H1 (cell line): ENCODE data around the gene ARHGEF25. TPM values are rescaled to one million over a fixed set of nuclear protein-coding genes. Genes with fewer than 3 reads are reported as not detected.

ENCODE experiments used
- CTCF ChIA-PET: fragments of 300-600 bp; sonication (Branson Sonifier 250); formaldehyde crosslinking; loops from one replicate; lab custom pipeline; 2021; ENCODE audit not compliant: partially characterized antibody; lab: Charles Lee
- POLR2A ChIA-PET: fragments of 300-600 bp; sonication (Branson Sonifier 250); formaldehyde crosslinking; loops from one replicate; lab custom pipeline; 2021; ENCODE audit warnings: inconsistent platforms; ENCODE audit not compliant: partially characterized antibody; lab: Charles Lee
- DNase-seq, 2 experiments: peaks; one replicate each; pipeline versions ENCODE4 v3.0.0 to v3.0.0-alpha.2; 2010 to 2022; ENCODE audit warnings: low spot score in 2 of 2, low read depth in 1 of 2, mixed read lengths in 1 of 2
- FAIRE-seq: peaks from 2 replicates; lab custom pipeline; 2011; peaks lifted over from hg19 to GRCh38; lab: Jason Lieb, UNC
- H2AFZ ChIP-seq: 2 replicates; pipeline ENCODE4 v1.8.1; 2012; ENCODE audit warnings: low read length, inconsistent platforms
- H2AK5ac ChIP-seq: 2 replicates; pipeline ENCODE4 v1.6.1; 2013; ENCODE audit warnings: low read depth, low read length
- H2BK120ac ChIP-seq: replicated peaks from 2 replicates; pipeline ENCODE3; 2013; ENCODE audit warnings: low read depth, low read length, inconsistent platforms
- H2BK12ac ChIP-seq: 2 replicates; pipeline ENCODE4 v1.6.1; 2013; ENCODE audit warnings: low read depth, low read length
- H2BK15ac ChIP-seq: 2 replicates; pipeline ENCODE4 v1.6.1; 2013; ENCODE audit warnings: low read length
- H2BK20ac ChIP-seq: 2 replicates; pipeline ENCODE4 v1.6.1; 2013; ENCODE audit warnings: low read length
- H2BK5ac ChIP-seq: 2 replicates; pipeline ENCODE4 v1.6.1; 2013; ENCODE audit warnings: low read depth, low read length
- H3K14ac ChIP-seq: 2 replicates; pipeline ENCODE4 v1.6.1; 2013; ENCODE audit warnings: inconsistent platforms; ENCODE audit not compliant: insufficient read length
- H3K18ac ChIP-seq: 2 replicates; pipeline ENCODE4 v1.6.1; 2013; ENCODE audit warnings: low read length; ENCODE audit errors: extremely low read depth
- H3K23ac ChIP-seq: 2 replicates; pipeline ENCODE4 v1.6.1; 2013; ENCODE audit warnings: inconsistent platforms; ENCODE audit not compliant: insufficient read length
- H3K23me2 ChIP-seq: 2 replicates; pipeline ENCODE4 v1.6.1; 2013; ENCODE audit warnings: low read depth, low read length
- H3K27ac ChIP-seq: 2 replicates; pipeline ENCODE4 v1.6.1; 2011; ENCODE audit warnings: low read depth, low read length, inconsistent platforms
- H3K27me3 ChIP-seq, 4 experiments: replicated peaks in 1 of 4; 1 replicate in 1 of 4; 2 replicates in 3 of 4; pipeline versions ENCODE4 v1.6.1 to v1.8.1; 2011 to 2013; ENCODE audit warnings: low read length in 3 of 4, mild to moderate bottlenecking in 3 of 4, inconsistent platforms in 2 of 4, mixed read lengths in 2 of 4, moderate library complexity in 1 of 4; ENCODE audit not compliant: control insufficient read depth in 3 of 4, insufficient read depth in 3 of 4; ENCODE audit errors: extremely low read depth in 1 of 4
- H3K36me3 ChIP-seq, 4 experiments: 2 replicates each; pipeline versions ENCODE4 v1.6.1 to v1.8.1; 2011 to 2013; ENCODE audit warnings: mild to moderate bottlenecking in 4 of 4, low read length in 3 of 4, moderate library complexity in 2 of 4, control low read depth in 1 of 4, inconsistent platforms in 1 of 4; ENCODE audit not compliant: insufficient read depth in 4 of 4, control insufficient read depth in 2 of 4
- H3K4ac ChIP-seq: replicated peaks from 2 replicates; pipeline ENCODE3; 2013; ENCODE audit warnings: low read length, low read depth, mixed read lengths, inconsistent platforms; ENCODE audit not compliant: insufficient read length
- H3K4me1 ChIP-seq, 4 experiments: replicated peaks in 1 of 4; 1 replicate in 1 of 4; 2 replicates in 3 of 4; pipeline versions ENCODE4 v1.6.1 to v1.8.1; 2011 to 2013; ENCODE audit warnings: low read length in 3 of 4, inconsistent platforms in 2 of 4, mixed read lengths in 1 of 4; ENCODE audit not compliant: insufficient read depth in 4 of 4, control insufficient read depth in 3 of 4
- H3K4me2 ChIP-seq, 2 experiments: 2 replicates each; pipeline versions ENCODE4 v1.6.1 to v1.8.1; 2011 to 2013; ENCODE audit warnings: low read depth in 2 of 2, low read length in 2 of 2, control low read depth in 1 of 2, inconsistent platforms in 1 of 2, mild to moderate bottlenecking in 1 of 2; ENCODE audit not compliant: insufficient read depth in 1 of 2
- H3K4me3 ChIP-seq, 4 experiments: fragments of 200-600, 300-600 bp in 1 of 4; sonication (generic), shearing (Covaris generic), sonication (Bioruptor Twin) in 1 of 4; 2 replicates each; pipeline versions ENCODE4 v1.5.1 to v1.8.1; 2011 to 2016; ENCODE audit warnings: low read length in 4 of 4, low read depth in 3 of 4, control low read depth in 2 of 4, inconsistent platforms in 2 of 4, mild to moderate bottlenecking in 2 of 4, mixed read lengths in 1 of 4, moderate library complexity in 1 of 4; ENCODE audit not compliant: insufficient read depth in 2 of 4; ENCODE audit errors: extremely low read depth in 1 of 4
- H3K56ac ChIP-seq: replicated peaks from 2 replicates; pipeline ENCODE3; 2013; ENCODE audit warnings: low read depth, mild to moderate bottlenecking, mixed read lengths, low read length, inconsistent platforms; ENCODE audit not compliant: insufficient read length
- H3K79me1 ChIP-seq: 2 replicates; pipeline ENCODE4 v1.6.1; 2013; ENCODE audit warnings: low read depth, low read length, control low read depth
- H3K79me2 ChIP-seq, 2 experiments: 2 replicates each; pipeline versions ENCODE4 v1.6.1 to v1.8.1; 2012 to 2013; ENCODE audit warnings: low read length in 2 of 2, mild to moderate bottlenecking in 2 of 2, inconsistent platforms in 1 of 2; ENCODE audit not compliant: insufficient read depth in 2 of 2, control insufficient read depth in 1 of 2
- H3K9ac ChIP-seq, 4 experiments: replicated peaks in 1 of 4; 1 replicate in 1 of 4; 2 replicates in 3 of 4; pipeline versions ENCODE4 v1.6.1 to v1.8.1; 2011 to 2013; ENCODE audit warnings: low read depth in 3 of 4, low read length in 3 of 4, control low read depth in 2 of 4, mild to moderate bottlenecking in 2 of 4, moderate library complexity in 2 of 4, inconsistent platforms in 1 of 4; ENCODE audit errors: extremely low read depth in 1 of 4
- H3K9me3 ChIP-seq, 2 experiments: 2 replicates each; pipeline versions ENCODE4 v1.6.1 to v1.8.1; 2012 to 2013; ENCODE audit warnings: mild to moderate bottlenecking in 2 of 2, moderate library complexity in 2 of 2, control low read depth in 1 of 2, inconsistent platforms in 1 of 2, low read depth in 1 of 2, low read length in 1 of 2, mixed read lengths in 1 of 2; ENCODE audit not compliant: insufficient read depth in 2 of 2
- H4K20me1 ChIP-seq, 2 experiments: replicated peaks in 1 of 2; 2 replicates each; pipeline versions ENCODE3 to v1.8.1; 2011 to 2013; ENCODE audit warnings: inconsistent platforms in 2 of 2, low read length in 2 of 2, mild to moderate bottlenecking in 1 of 2; ENCODE audit not compliant: insufficient read depth in 2 of 2, control insufficient read depth in 1 of 2
- H4K5ac ChIP-seq: 2 replicates; pipeline ENCODE4 v1.6.1; 2013; ENCODE audit warnings: low read length, low read depth, mixed read lengths, inconsistent platforms; ENCODE audit not compliant: insufficient read length
- H4K8ac ChIP-seq: 2 replicates; pipeline ENCODE4 v1.8.0; 2013; ENCODE audit warnings: mild to moderate bottlenecking, moderate library complexity, low read length, inconsistent platforms; ENCODE audit not compliant: insufficient read depth; ENCODE audit errors: extremely low read depth
- H4K91ac ChIP-seq: replicated peaks from 2 replicates; pipeline ENCODE3; 2013; ENCODE audit warnings: low read length, mixed read lengths, inconsistent platforms; ENCODE audit not compliant: insufficient read length
- CEBPB ChIP-seq: IDR thresholded peaks from 2 replicates; pipeline ENCODE4 v1.6.1; 2012; ENCODE audit warnings: low read depth, low read length
- WGBS, 2 experiments: shearing (Covaris generic) in 1 of 2; methylation state at CpG; one replicate each; pipeline versions ENCODE4 v1.1.6 to v1.1.7; 2013 to 2015; ENCODE audit warnings: low lambda C conversion rate in 2 of 2, mixed read lengths in 2 of 2, inconsistent platforms in 1 of 2, low coverage in 1 of 2, missing lambda C conversion rate in 1 of 2; ENCODE audit not compliant: insufficient replicate concordance in 2 of 2, insufficient coverage in 1 of 2, insufficient read length in 1 of 2; ENCODE audit errors: extremely low coverage in 1 of 2, missing lambda C conversion rate in 1 of 2; 5-methylcytosine and 5-hydroxymethylcytosine counted together
- polyA plus RNA-seq, 7 experiments: library from polyadenylated mRNA; depleted of rRNA in 3 of 7; stranded (reverse) in 5 of 7; unstranded in 2 of 7; fragments of >200 nt in 5 of 7; fragments of 200-250 nt in 2 of 7; gene quantifications; 1 replicate in 5 of 7; 2 replicates in 1 of 7; 4 replicates in 1 of 7; pipeline versions ENCODE4 v1.2.1 to v1.2.3, GENCODE V29; 2011 to 2013; ENCODE audit warnings: missing spikeins in 2 of 7, mixed read lengths in 2 of 7
- total RNA-seq: library from RNA; stranded (reverse); fragmentation: NEBNext Ultra II Directional; extraction: Animal tissue kit (Norgen Biotek cat#: 25700); gene quantifications from 2 replicates; pipeline ENCODE4 v1.2.1, GENCODE V29; 2021

Gene ARHGEF25
- total and polyA plus RNA-seq, 2 of the 8 experiments (the other 6 are each of a cell fraction or from before 2014, with no cell fraction given): 5.9 to 8.8 TPM

- Histone ChIP-seq H2AK5ac (no peak overlapping the region), H3K27ac (no peak overlapping the region), H3K79me1 (no peaks in the 10 kb centered on the region), H2BK15ac (no peak overlapping the region), H3K9ac (no peak overlapping the region), H4K20me1 (no peaks in the 10 kb centered on the region), H3K79me2 (no peaks in the 10 kb centered on the region), H3K18ac (no peak overlapping the region), H3K14ac (no peak overlapping the region), H2AFZ (no peak overlapping the region), H3K23me2 (peaks cover 2% of the 10 kb centered on the region; the same call in 1 of the 2 replicates), H2BK12ac (no peak overlapping the region), H3K4me1 (peaks cover 0 to 5% (median 0%) of the 10 kb centered on the region in 4 experiments; a peak in 2 of 7 replicates), H4K8ac (no peak overlapping the region), H2BK20ac (no peak overlapping the region), H3K9me3 (no peaks in the 10 kb centered on the region; a peak in 1 of 4 replicates), H2BK5ac (no peak overlapping the region), H3K36me3 (no peaks in the 10 kb centered on the region), H3K56ac (no peak overlapping the region), H3K4me2 (no peak overlapping the region), H3K27me3 (peaks cover 3 to 16% (median 13%) of the 10 kb centered on the region in 4 experiments), H4K5ac (no peak overlapping the region), H3K4me3 (no peak overlapping the region), H4K91ac (no peak overlapping the region), H2BK120ac (no peak overlapping the region), H3K4ac (no peak overlapping the region), H3K23ac (no peak overlapping the region)
- POLR2A ChIA-PET: interaction anchor here (0.9 to 1.3 kb wide), 2 partner anchors 29 to 107 kb away, joined by 3 to 4 read pairs; partner anchors contain the start of gene TSPAN31
- DNase-seq (no peak), FAIRE-seq (no peak)
- CTCF ChIA-PET: interaction anchor here (0.6 to 9.9 kb wide), 16 partner anchors 10 to 106 kb away, joined by 3 to 88 read pairs (median 4); partner anchors contain the start of genes AGAP2, OS9 and TSPAN31
- no peak for TF ChIP-seq CEBPB
- 84% methylated on average over 3 of the region's 3 CpGs; no CpG with 5 or more reads in 1 of the 2 experiments for whole genome bisulfite sequencing, 2 experiments
These were observed 26.9 kb downstream of the ARHGEF25 start for GRCh38 chr12:57638096-57638495.
